MCF 10A (cell line): ENCODE measurements around the gene TFCP2. TPM values are rescaled to one million over a fixed set of nuclear protein-coding genes. Genes with fewer than 3 reads are reported as not detected.

ENCODE experiments used
- BruUV-seq: library from RNA; stranded (reverse); fragments of 400-500 nt; replicated peaks from 2 replicates; lab custom pipeline; 2021; lab: Mats Ljungman, UMichigan
- CTCF ChIA-PET: fragments of 300-600 bp; sonication (Branson Sonifier 250); formaldehyde crosslinking; extraction: SDS; loops from one replicate; lab custom pipeline; 2021; ENCODE audit warnings: antibody characterized with exemption, inconsistent platforms; lab: Yijun Ruan, JAX
- POLR2A ChIA-PET: fragments of 300-600, 350-650 bp; sonication (Branson Sonifier 250); formaldehyde crosslinking; extraction: SDS; loops from one replicate; lab custom pipeline; 2020; ENCODE audit warnings: antibody characterized with exemption, inconsistent platforms; lab: Yijun Ruan, JAX
- DNase-seq: peaks from one replicate; pipeline ENCODE4 v3.0.0-alpha.2; 2018; ENCODE audit not compliant: unreplicated experiment
- H3K27ac Mint-ChIP-seq: one replicate; pipeline ENCODE4 v1.8.0; 2022; ENCODE audit warnings: mild to moderate bottlenecking, low read depth, mixed read lengths; ENCODE audit not compliant: unreplicated experiment
- H3K27me3 Mint-ChIP-seq: one replicate; pipeline ENCODE4 v1.8.0; 2022; ENCODE audit warnings: mixed read lengths; ENCODE audit not compliant: insufficient read depth, unreplicated experiment
- H3K36me3 Mint-ChIP-seq: one replicate; pipeline ENCODE4 v1.8.0; 2022; ENCODE audit warnings: mild to moderate bottlenecking, moderate library complexity, mixed read lengths; ENCODE audit not compliant: insufficient read depth, unreplicated experiment
- H3K4me1 Mint-ChIP-seq: one replicate; pipeline ENCODE4 v1.8.0; 2022; ENCODE audit warnings: mixed read lengths; ENCODE audit not compliant: insufficient read depth, unreplicated experiment
- H3K4me3 Mint-ChIP-seq: one replicate; pipeline ENCODE4 v1.8.0; 2022; ENCODE audit warnings: mild to moderate bottlenecking, moderate library complexity, mixed read lengths; ENCODE audit not compliant: unreplicated experiment
- H3K9me3 Mint-ChIP-seq: one replicate; pipeline ENCODE4 v1.8.0; 2022; ENCODE audit warnings: mixed read lengths; ENCODE audit not compliant: unreplicated experiment
- CTCF ChIP-seq: fragments of 200-600 bp; IDR thresholded peaks from one replicate; pipeline ENCODE4 v1.8.0; 2022; ENCODE audit warnings: antibody characterized with exemption, mild to moderate bottlenecking; ENCODE audit not compliant: unreplicated experiment
- intact Hi-C: fragments of 100-400 bp; cut with micrococcal nuclease; formaldehyde crosslinking; loops from 2 replicates; pipeline ENCODE4 v1.14.1; 2022
- total RNA-seq: library from RNA; stranded (reverse); gene quantifications from 2 replicates; pipeline ENCODE4 v1.2.3, GENCODE V29; 2022

The TFCP2 gene
- total RNA-seq, 1 experiment from 2014 or later, result 34.9 TPM

DNA sequence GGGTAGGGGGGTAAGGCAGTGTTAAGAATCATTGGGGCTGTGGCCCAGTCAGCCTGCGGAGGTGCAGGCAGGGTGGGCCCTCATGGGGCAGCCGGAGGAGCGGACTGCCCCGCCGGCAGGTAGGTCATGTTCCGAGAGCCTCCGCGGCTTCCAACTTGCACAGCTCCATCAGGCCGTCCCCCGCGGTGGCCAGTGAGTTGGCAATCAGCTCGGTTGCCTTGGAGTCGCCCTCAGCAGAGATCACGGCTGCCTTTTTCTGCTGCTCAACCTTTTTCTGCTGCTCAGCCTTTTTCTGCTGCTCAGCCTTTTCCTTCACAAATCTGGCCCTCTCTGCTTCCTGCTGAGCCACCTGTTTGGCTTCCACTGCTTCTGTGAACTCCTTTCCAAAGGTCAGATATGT is 48.4 kb downstream of the TFCP2 start:
- BruUV-seq, result no TSS peak
- H3K36me3 Mint-ChIP-seq, result peaks cover 14% of the 10 kb centered on the region
- peaks cover 22% of the 10 kb centered on the region for H3K4me1 Mint-ChIP-seq
- no peaks in the 10 kb centered on the region for H3K9me3 Mint-ChIP-seq
- POLR2A ChIA-PET, result no interaction called here
- DNase-seq, result no peak
- H3K27me3 Mint-ChIP-seq, result no peaks in the 10 kb centered on the region
- intact Hi-C loops, result no loop called here
- CTCF ChIA-PET, result interaction anchor here (0.8 kb wide), 1 partner anchor 216 kb away, joined by 3 read pairs; no protein-coding TSS in a partner anchor
- no peak overlapping the region for H3K4me3 Mint-ChIP-seq
- TF ChIP-seq CTCF, result no peak
- no peak overlapping the region for H3K27ac Mint-ChIP-seq

DNA sequence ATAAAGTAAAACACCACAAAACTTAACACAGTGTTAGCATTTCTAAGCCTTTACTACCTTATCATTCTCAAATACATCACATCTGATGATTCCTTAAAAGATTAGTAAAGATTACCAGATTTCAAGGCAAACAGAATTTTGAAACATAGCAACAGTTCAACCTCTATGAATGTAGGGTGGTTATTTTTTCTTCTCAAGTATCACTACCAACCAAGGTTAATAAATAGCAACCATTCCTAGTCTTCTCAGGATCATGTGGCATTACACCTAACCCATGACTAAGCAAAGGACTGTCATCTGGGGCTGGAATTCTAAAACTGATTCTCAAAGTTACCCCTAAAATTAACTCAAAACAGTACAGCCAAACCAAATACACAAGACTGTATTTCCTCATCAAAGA is 50.1 kb downstream of the TFCP2 start:
- POLR2A ChIA-PET, result no interaction called here
- BruUV-seq, result no TSS peak
- H3K9me3 Mint-ChIP-seq, result no peaks in the 10 kb centered on the region
- TF ChIP-seq CTCF, result no peak
- peaks cover 25% of the 10 kb centered on the region for H3K4me1 Mint-ChIP-seq
- peaks cover 14% of the 10 kb centered on the region for H3K36me3 Mint-ChIP-seq
- intact Hi-C loops, result no loop called here
- no peak overlapping the region for H3K4me3 Mint-ChIP-seq
- CTCF ChIA-PET, result no interaction called here
- no peak for DNase-seq
- no peaks in the 10 kb centered on the region for H3K27me3 Mint-ChIP-seq
- no peak overlapping the region for H3K27ac Mint-ChIP-seq

DNA sequence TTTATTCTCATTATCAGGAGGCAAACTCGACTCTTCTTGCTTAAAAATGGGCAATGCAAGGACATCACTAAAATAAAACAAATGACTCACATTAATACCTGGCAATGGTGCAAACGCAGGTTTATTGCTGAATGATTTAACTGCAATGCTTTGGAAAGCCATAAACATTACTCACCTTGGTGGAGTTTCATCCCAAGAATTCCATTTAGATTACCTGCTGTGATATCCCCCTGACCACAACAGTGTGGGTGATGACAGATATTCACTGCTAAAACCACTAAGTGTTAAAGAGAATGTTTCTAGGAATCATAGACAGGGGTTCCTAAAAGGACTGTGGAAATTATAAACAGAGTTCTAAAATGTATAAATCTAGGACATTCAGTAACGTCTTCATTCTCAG is 54.2 kb downstream of the TFCP2 start:
- H3K4me3 Mint-ChIP-seq, result peak overlapping the region; percentile 43
- intact Hi-C loops, result no loop called here
- H3K9me3 Mint-ChIP-seq, result no peaks in the 10 kb centered on the region
- no peak for TF ChIP-seq CTCF
- DNase-seq, result peak; percentile 87
- no peaks in the 10 kb centered on the region for H3K27me3 Mint-ChIP-seq
- CTCF ChIA-PET, result no interaction called here
- H3K36me3 Mint-ChIP-seq, result peaks cover 28% of the 10 kb centered on the region
- no TSS peak for BruUV-seq
- H3K4me1 Mint-ChIP-seq, result peaks cover 8% of the 10 kb centered on the region
- POLR2A ChIA-PET, result interaction anchor here (0.7 to 2.1 kb wide), 6 partner anchors 9 to 120 kb away, joined by 3 to 7 read pairs (median 3); partner anchors contain the start of genes DAZAP2 and SLC11A2
- peak overlapping the region; percentile 71 for H3K27ac Mint-ChIP-seq

GRCh38 chr12:51115533-51115932 is 57.4 kb downstream of the TFCP2 start:
- ChIA-PET CTCF (no interaction called here), POLR2A (interaction anchor here (0.6 kb wide), 1 partner anchor 12 kb away, joined by 3 read pairs; no protein-coding TSS in a partner anchor)
- H3K4me1 Mint-ChIP-seq, result peaks cover 8% of the 10 kb centered on the region
- no peaks in the 10 kb centered on the region for H3K9me3 Mint-ChIP-seq
- H3K36me3 Mint-ChIP-seq, result peaks cover 59% of the 10 kb centered on the region
- intact Hi-C loops, result no loop called here
- TF ChIP-seq CTCF, result no peak
- H3K27me3 Mint-ChIP-seq, result no peaks in the 10 kb centered on the region
- no peak overlapping the region for H3K4me3 Mint-ChIP-seq
- DNase-seq, result no peak
- H3K27ac Mint-ChIP-seq, result no peak overlapping the region
- BruUV-seq, result no TSS peak
